COR-L47 (cell line): ENCODE measurements around the gene RB1.

Experiments
- DNase-seq: peaks from one replicate; lab custom pipeline; 2025; lab: John Stamatoyannopoulos, UW

The RB1 gene

GRCh38 chr13:48303359-48304142, at the start of gene RB1:
TSS of gene RB1 (plus strand) at chr13:48303751. CDS start at chr13:48303913, 162 bp downstream.
- DNase-seq = peak; percentile 85

- DNase-seq = no peak
Measured at GRCh38 chr13:48253849-48254248, 49.7 kb upstream of the RB1 start.

DNA sequence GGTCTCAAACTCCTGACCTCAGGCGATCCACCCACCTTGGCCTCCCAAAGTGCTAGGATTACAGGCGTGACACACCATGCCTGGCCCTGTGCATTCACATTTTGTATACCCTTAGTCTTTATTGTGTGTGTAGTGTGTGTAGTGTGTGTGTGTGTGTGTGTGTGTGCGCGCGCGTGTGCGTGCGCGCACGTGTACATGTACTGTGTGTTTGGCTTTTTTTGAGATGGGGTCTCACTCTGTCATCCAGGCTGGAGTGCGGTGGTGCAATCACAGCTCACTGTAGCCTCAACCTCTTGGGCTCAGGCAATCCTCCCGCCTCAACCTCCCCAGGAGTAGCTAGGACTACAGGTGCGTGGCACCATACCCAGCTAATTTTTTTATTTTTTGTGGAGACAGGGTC, 48.5 kb upstream of the RB1 start:
- DNase-seq = no peak

GRCh38 chr13:48255954-48256353, 47.6 kb upstream of the RB1 start:
- no peak for DNase-seq

- DNase-seq = no peak
Measured at GRCh38 chr13:48258002-48258401, 45.5 kb upstream of the RB1 start.

DNA sequence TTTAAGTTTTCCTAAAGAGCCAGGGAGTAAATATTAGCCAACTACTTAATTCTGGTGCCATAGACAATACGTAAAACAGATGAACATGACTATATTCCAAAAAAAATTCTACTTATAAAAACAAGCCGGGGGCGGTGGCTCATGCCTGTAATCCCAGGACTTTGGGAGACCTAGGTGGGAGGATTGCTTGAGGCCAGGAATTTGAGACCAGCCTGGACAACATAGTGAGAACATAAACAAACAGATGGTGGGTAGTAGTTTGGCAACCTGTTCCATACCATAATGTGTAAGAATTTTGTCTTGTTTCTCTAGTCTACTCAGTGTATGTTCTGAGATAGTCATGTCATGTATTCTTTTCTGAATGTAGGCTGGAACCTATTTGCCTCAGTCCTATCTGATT, 45.1 kb upstream of the RB1 start:
- no peak for DNase-seq

DNA sequence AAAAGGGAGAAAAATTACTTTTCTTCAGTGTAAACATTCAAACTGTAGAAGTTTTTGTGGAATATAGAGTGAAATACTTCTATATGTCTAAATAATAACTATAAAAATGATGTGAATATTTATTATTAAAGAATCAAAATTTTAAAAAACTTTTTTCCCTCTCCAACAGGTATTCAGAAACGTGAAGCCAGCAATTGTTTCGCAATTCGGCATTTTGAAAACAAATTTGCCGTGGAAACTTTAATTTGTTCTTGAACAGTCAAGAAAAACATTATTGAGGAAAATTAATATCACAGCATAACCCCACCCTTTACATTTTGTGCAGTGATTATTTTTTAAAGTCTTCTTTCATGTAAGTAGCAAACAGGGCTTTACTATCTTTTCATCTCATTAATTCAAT, 42.6 kb upstream of the RB1 start:
- no peak for DNase-seq

GRCh38 chr13:48263196-48263595, 40.4 kb upstream of the RB1 start:
- no peak for DNase-seq

DNA sequence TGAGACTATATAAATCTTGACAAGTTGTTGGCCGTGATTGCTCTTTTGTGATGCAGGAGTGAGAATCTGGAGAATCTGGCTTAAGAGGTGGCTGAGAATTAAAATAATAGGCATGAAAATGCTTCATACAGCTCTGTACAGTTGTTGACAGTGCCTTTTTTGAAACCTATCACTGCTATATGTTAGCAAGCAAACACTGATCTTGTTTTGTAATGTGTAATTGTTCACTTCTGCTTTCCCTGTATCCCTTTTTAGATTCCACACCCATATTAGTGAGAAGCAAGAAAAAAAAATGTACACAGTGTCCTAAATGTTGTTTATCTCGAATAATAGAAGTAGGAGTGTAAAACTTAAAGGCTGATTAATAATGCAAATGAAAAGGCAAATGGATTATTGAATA, 39.5 kb upstream of the RB1 start:
- no peak for DNase-seq

- no peak for DNase-seq
Measured at GRCh38 chr13:48265217-48265815, 38.2 kb upstream of the RB1 start.

DNA sequence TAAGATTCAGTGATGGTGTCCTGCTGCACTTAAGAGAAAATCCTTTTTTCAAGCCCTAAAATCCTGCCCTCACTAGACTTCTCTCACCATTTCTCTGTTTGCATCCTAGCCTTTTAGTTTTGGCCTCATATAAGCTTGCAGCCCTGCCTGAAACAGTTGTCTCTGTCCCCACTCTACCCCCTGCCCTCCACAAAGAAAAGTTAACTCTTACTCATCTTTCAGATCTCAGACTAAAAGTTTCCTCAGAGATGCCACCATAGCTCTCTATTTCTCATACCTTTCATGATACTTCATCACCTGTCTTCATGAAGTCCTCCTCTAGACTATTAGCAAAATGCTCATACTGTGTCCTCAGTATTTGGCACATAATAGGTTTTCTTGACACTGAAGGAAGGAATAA, 37.4 kb upstream of the RB1 start:
- no peak for DNase-seq

- no peak for DNase-seq
Measured at GRCh38 chr13:48266701-48267639, 36.6 kb upstream of the RB1 start.

GRCh38 chr13:48268019-48268418, 35.5 kb upstream of the RB1 start:
- DNase-seq = no peak

DNA sequence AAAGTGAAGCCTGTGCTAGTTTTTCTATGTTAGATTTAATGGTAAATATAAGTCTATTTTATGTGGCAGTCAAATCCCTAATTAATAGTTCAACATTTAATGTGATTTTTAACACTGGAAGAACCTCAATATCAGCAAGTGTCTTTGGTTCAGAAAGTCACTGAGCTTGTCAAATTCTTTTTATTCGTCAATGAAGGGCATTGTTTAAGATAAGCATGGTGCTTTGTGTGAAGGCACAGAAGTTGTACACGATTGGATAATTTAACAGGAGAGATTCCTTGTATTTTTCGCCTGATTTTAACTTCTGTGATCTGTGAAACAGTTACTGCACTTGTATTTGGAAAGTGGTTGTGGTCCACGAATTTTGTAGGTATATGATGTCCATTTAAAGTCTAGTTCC, 30.2 kb upstream of the RB1 start:
- DNase-seq = no peak

- no peak for DNase-seq
Measured at GRCh38 chr13:48275507-48275906, 28.0 kb upstream of the RB1 start.

DNA sequence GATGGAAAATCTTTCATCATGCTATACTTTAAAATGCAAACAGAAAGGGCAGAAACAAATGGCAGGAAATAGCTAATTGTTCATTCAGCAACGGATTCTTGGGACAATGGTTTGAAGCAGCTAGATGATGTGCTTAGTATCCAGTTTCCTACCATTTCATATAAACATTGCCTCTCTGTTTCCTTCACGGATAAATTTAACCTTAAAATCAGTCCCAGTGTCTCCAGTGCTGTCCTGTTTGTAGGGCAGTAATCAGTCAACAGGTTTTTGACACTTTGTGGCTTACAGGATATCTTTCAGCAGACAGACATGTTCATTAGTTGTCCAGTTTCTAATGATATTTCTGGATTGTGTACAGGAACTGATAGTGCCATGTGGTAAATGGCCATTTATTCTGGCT, 24.7 kb upstream of the RB1 start:
- DNase-seq = peak; percentile 31

DNA sequence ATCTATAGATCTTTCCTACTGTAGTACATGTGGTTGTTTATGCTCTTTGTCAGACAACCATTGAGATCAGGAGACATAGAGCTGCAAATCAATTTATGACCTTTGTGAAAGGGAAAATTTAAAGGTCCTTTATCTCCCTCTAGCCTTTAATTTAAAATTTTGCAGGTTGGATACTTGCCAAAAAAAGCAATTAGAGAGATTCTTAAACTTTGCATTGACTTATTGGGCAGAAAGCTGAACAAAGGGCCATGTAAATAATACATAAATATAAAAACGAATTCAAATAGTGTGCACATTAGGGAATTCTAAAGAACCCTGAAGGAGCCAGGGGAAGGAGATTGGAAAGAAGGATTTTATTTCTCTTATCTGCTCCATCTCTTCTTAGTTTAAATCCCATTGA, 22.0 kb upstream of the RB1 start:
- no peak for DNase-seq

DNA sequence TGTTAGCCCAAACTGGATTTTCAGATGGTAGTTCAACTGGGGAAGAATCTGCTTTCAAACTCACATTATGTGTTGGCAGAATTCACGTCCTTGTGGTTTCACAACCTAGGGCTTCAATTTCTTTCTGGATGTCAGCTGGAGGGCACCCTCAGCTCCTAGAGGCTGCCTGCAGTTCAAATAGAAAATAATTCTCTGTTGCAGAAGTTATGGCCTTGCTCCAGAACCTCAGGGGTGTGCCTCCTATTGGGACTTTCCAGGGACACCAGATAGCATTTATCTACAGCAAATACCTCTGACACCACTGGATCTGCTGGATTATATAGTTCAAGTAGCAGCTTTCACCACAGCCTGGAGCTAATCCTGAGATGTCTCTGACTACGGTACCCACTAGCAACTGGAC, 11.8 kb upstream of the RB1 start:
- DNase-seq = no peak

- no peak for DNase-seq
Measured at GRCh38 chr13:48292650-48293049, 10.9 kb upstream of the RB1 start.

DNA sequence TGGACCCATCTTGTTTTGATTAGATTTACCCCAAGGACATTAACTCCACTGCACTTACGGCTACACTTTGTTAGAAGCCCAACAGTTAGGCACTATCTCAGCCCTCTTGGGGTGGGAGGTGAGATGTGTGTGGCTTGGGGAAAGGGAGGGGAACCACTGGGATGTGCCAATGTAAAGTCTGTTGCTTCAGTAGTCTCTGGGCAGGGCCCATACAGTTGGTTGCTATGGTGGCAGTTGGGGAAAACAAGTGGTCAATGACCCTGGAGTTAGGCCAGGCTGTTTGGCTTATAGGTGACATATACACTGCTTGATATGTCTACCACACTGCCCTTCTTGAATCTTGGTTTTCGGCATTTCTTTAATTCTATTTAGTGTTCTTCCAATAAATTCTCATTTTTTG, 8.9 kb upstream of the RB1 start:
- no peak for DNase-seq

DNA sequence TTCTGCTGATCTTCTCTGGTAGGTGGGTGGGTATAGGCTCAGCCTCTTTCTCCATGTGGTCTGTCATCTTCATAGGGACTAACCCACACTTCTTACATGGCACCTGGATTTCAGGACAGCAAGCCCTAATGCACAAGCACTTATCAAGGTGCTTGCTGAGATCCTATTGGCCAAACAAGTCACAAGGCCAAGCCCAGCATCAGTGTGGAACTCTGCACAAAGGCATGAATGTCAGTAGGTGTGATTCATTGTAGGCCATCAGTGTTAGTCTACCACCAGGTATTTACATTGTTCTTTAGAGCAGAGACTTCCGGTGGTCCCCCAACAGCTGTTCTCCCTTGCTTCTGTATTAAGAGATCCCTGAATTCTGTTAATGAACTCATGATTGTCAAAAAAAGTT, 8.3 kb upstream of the RB1 start:
- DNase-seq = no peak

DNA sequence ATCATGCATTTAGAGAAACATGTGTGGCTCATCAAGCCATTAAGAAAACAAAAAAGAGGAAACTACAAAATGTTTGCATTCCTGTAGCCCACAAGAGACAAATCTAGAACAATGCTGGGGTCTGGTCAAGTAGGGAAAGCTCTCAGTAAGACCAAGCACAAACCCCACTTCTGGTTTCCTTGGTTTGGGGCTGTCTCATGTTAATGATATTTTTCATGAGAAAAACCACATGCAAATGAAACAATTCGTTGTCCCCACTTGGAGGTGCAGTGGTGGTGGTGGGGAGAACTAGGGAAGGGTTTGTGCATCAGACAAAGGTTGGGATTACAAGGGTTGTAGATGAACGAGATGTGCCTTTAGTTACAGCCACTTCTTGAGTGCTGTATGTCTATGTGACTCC, 7.0 kb upstream of the RB1 start:
- DNase-seq = no peak
